ENCODE results near the gene MS4A8.

GRCh38 chr11:60741421-60741820 lies 42.0 kb downstream of the MS4A8 start:
- TF ChIP-seq EZH2 (IDR thresholded peaks at IDR 0.05; ENCODE audit: borderline replicate concordance, insufficient read depth, low read depth, low read length, poor library complexity, severe bottlenecking) (no peak), CTCF (IDR thresholded peaks at IDR 0.05) (no peak)

Data from B cell (primary cell).